Heart right ventricle (tissue), 16 donors: ENCODE results near the gene ACTR2. TPM values are rescaled to one million over a fixed set of nuclear protein-coding genes. Genes with fewer than 3 reads are reported as not detected.
"Not testable (repeated sequence)": the region's sequence is repeated elsewhere in the genome, so short reads cannot be mapped to it uniquely, and the experiment has no call there.

Experiments used
- ATAC-seq, 8 donors: fragments of 200-7000 bp; cut with Tn5 transposase; one replicate each; pipeline ENCODE4 v1.9.1; 2020; ENCODE audit warnings: mild to moderate bottlenecking in 8 of 8, moderate library complexity in 8 of 8, moderate number of reproducible peaks in 1 of 8
- DNase-seq, 2 donors: peaks; one replicate each; pipeline ENCODE4 v3.0.0-alpha.2; 2020
- H3K27ac ChIP-seq, 10 donors: fragments of 200-600 bp; sonication (generic) in 2 of 10; one replicate each; pipeline versions ENCODE4 v1.5.0 to v1.8.0; 2020 to 2022; ENCODE audit warnings: mild to moderate bottlenecking in 3 of 10
- H3K27me3 ChIP-seq, 7 donors: fragments of 200-600 bp; one replicate each; pipeline ENCODE4 v1.8.0; 2021 to 2022; ENCODE audit warnings: mild to moderate bottlenecking in 2 of 7
- H3K36me3 ChIP-seq, 9 donors: fragments of 200-600 bp; sonication (generic) in 1 of 9; one replicate each; pipeline versions ENCODE4 v1.5.0 to v1.8.0; 2020 to 2022; ENCODE audit warnings: mild to moderate bottlenecking in 2 of 9
- H3K4me1 ChIP-seq, 9 donors: fragments of 200-600 bp; sonication (generic) in 1 of 9; one replicate each; pipeline versions ENCODE4 v1.5.0 to v1.8.0; 2020 to 2022; ENCODE audit warnings: mild to moderate bottlenecking in 4 of 9
- H3K4me3 ChIP-seq, 10 donors: fragments of 200-600 bp; sonication (generic) in 2 of 10; one replicate each; pipeline versions ENCODE4 v1.5.0 to v1.8.0; 2020 to 2022; ENCODE audit warnings: mild to moderate bottlenecking in 7 of 10, moderate library complexity in 2 of 10
- H3K9me3 ChIP-seq, 11 donors: fragments of 200-600 bp in 10 of 11; sonication (generic) in 2 of 11; one replicate each; pipeline versions ENCODE4 v1.5.0 to v1.8.0; 2013 to 2022; ENCODE audit warnings: mild to moderate bottlenecking in 2 of 11, control low read depth in 1 of 11, moderate library complexity in 1 of 11
- WGBS, 2 donors: extraction: QIAGEN DNeasy Blood & Tissue Kit; methylation state at CpG; one replicate each; pipeline ENCODE4 v1.1.7; 2013; ENCODE audit warnings: inconsistent platforms in 1 of 2; 5-methylcytosine and 5-hydroxymethylcytosine counted together
- intact Hi-C, 10 donors: fragments of 100-400 bp; cut with DNase I; formaldehyde crosslinking; loops; one replicate each; pipeline versions ENCODE4 v1.11.1 to v1.14.2; 2022
- long read RNA-seq, 3 donors: library from polyadenylated mRNA; unstranded; transcript quantifications; one replicate each; pipeline ENCODE4 v2.0.0, GENCODE V29; 2020 to 2021
- polyA plus RNA-seq, 2 donors: library from polyadenylated mRNA; stranded (reverse); fragments of 200-250 nt; gene quantifications; one replicate each; pipeline ENCODE4 v1.2.3, GENCODE V29; 2013
- total RNA-seq, 10 donors: library from RNA; stranded (reverse); fragmentation: NEBNext Ultra II Directional in 3 of 10; extraction: Animal tissue kit (Norgen Biotek cat#: 25700) in 3 of 10; gene quantifications; one replicate each; pipeline versions ENCODE4 v1.2.1 to v1.2.4, GENCODE V29; 2021 to 2023
- TF ChIP-seq, protein P1 (sequence below), 9 donors: fragments of 200-600 bp; sonication (generic) in 2 of 9; IDR thresholded peaks; one replicate each; pipeline versions ENCODE4 v1.5.0 to v1.8.0; 2021 to 2022; ENCODE audit warnings: antibody characterized with exemption in 9 of 9, mild to moderate bottlenecking in 5 of 9, moderate library complexity in 1 of 9
- donor health status: Arrhythmogenic right ventricular cardiomyopathy.
- donor health status: ischemic (EF 13 %, LVEDD 7.1; RV severe dilation, severe dysfunction).
- donor health status: healthy with polysubstance abuse.
- donor health status: DM: no; HTN: yes; CAD: no.
- donor health status: DM: no; HTN: no; CAD: no.
- donor health status: ischemic (EF 25% LVEDD 6.9; RV normal size, moderate dysfunction).
- donor health status: ischemic (EF 25% LVEDD 5.7; RV mildly dilated, moderate dysfunction).
- donor health status: healthy.
- donor health status: DM: yes; HTN: yes; CAD: no.
- donor health status: Ischemic cardiomyopathy.
- donor health status: ischemic (EF 35%, LVEDD 5.7; RV mildly dilated, moderate dysfunction).
- donor health status: nonischemic (EF 11% LVEDD 7.7; RV severe dilation, severe dysfunction).
- donor health status: DM: yes; HTN: yes; CAD: no.
- donor health status: PGD.
- donor health status: ischemic (EF 29% LVEDD 5.4; RV normal size, mild dysfunction).
- donor health status: nonischemic (EF 23%, LVEDD 6.1; RV moderate dilation, normal function).

Gene ACTR2
- total RNA-seq = 100 to 1,000 TPM in 6 of 10 donors, 10 to 100 TPM in 4; 87.3 to 164 (median 114) TPM
- polyA plus RNA-seq = 10 to 100 TPM; 34.1 to 48.6 TPM
- long read RNA-seq, donor 1, transcript ACTR2-201 (9 exons, 3,861 nt) = major isoform, 9 of 13 reads
- long read RNA-seq, donor 1, partial matches to known transcripts = 0 of 13 reads
- long read RNA-seq, donor 1, other reads (novel, unspliced or antisense) = 4 of 13 reads
- long read RNA-seq, donor 2, transcript ACTR2-201 (9 exons, 3,861 nt) = major isoform, 6 of 24 reads
- long read RNA-seq, donor 2, partial matches to known transcripts = 8 of 24 reads
- long read RNA-seq, donor 2, other reads (novel, unspliced or antisense) = 10 of 24 reads
- long read RNA-seq, donor 3, transcript ACTR2-201 (9 exons, 3,861 nt) = major isoform, 84 of 146 reads
- long read RNA-seq, donor 3, partial matches to known transcripts = 26 of 146 reads
- long read RNA-seq, donor 3, other reads (novel, unspliced or antisense) = 34 of 146 reads

DNA sequence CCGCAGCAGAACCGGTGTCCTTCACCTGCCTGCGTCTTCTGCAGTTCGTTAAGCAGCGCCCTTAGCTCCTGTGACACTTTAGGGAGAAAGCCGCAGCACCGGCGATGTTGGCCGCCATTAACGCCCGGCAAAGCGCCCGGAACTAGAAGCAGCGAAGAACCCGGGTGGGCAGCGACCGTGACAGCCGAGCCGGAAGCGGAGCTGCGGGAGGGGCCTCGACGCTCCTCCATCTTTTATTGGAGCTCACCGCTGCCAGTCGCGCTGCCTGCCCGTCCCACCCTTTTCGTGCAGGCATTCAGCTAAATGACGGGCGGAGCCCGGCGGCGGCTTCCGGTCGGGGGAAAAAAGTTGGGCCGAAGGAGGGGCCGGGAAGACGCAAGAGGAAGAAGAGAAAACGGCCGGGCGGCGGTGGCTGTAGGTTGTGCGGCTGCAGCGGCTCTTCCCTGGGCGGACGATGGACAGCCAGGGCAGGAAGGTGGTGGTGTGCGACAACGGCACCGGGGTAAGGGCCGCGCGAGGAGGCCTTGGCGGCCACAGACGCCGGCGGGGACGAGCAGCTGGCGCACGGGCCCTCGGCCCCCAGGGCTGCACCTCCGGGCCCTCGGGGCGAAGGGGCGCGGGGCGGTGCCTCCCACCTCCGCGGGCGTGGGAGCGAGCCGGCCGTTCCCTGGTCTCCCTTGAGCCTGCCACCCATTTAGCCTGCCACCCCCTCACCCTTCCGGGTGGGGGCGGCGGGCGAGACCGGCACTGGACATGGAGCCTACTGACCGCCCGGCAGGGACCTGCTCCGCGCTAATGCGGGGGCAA is at the start of gene ACTR2:
Gene ACTR2 (plus strand): TSS at position 376 of the 807 bp plus-strand sequence. CDS start 79 bp downstream, at position 455.
- ATAC-seq (peak; percentile 98 to 100 (median 99)), DNase-seq (peak; percentile 96)
- intact Hi-C loops = no loop called here
- peaks cover 0 to 15% (median 0%) of the 10 kb centered on the region in 9 donors for H3K36me3 ChIP-seq
- H3K4me1 ChIP-seq = peaks cover 3 to 53% (median 40%) of the 10 kb centered on the region in 9 donors
- H3K9me3 ChIP-seq = no peaks in the 10 kb centered on the region
- 0% methylated on average over 76 to 82 of the region's 82 CpGs for WGBS, 2 donors
- H3K27ac ChIP-seq = peak within 1 kb of the TSS; percentile 83 to 100 (median 98)
- TF ChIP-seq, protein P1, sequence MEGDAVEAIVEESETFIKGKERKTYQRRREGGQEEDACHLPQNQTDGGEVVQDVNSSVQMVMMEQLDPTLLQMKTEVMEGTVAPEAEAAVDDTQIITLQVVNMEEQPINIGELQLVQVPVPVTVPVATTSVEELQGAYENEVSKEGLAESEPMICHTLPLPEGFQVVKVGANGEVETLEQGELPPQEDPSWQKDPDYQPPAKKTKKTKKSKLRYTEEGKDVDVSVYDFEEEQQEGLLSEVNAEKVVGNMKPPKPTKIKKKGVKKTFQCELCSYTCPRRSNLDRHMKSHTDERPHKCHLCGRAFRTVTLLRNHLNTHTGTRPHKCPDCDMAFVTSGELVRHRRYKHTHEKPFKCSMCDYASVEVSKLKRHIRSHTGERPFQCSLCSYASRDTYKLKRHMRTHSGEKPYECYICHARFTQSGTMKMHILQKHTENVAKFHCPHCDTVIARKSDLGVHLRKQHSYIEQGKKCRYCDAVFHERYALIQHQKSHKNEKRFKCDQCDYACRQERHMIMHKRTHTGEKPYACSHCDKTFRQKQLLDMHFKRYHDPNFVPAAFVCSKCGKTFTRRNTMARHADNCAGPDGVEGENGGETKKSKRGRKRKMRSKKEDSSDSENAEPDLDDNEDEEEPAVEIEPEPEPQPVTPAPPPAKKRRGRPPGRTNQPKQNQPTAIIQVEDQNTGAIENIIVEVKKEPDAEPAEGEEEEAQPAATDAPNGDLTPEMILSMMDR (IDR thresholded peaks at IDR 0.05) = no peak
- H3K27me3 ChIP-seq = no peaks in the 10 kb centered on the region
- H3K4me3 ChIP-seq = peak within 1 kb of the TSS; percentile 76 to 99 (median 94)

GRCh38 chr2:65182570-65182969 is 45.1 kb upstream of the ACTR2 start:
- TF ChIP-seq, protein P1 (IDR thresholded peaks at IDR 0.05) = no peak
- WGBS, 2 donors = 83 to 89% methylated on average over 5 of the region's 5 CpGs
- Histone ChIP-seq H3K27me3 (no peaks in the 10 kb centered on the region), H3K9me3 (no peaks in the 10 kb centered on the region), H3K4me1 (peaks cover 0 to 9% (median 0%) of the 10 kb centered on the region in 9 donors), H3K36me3 (no peaks in the 10 kb centered on the region), H3K27ac (no peak overlapping the region), H3K4me3 (no peak overlapping the region)
- DNase-seq (no peak), ATAC-seq (no peak)
- intact Hi-C loops = loop anchor here in 2 of 10 donors (10.0 kb wide), 2 partner anchors 258 to 268 kb away; no protein-coding TSS in a partner anchor

DNA sequence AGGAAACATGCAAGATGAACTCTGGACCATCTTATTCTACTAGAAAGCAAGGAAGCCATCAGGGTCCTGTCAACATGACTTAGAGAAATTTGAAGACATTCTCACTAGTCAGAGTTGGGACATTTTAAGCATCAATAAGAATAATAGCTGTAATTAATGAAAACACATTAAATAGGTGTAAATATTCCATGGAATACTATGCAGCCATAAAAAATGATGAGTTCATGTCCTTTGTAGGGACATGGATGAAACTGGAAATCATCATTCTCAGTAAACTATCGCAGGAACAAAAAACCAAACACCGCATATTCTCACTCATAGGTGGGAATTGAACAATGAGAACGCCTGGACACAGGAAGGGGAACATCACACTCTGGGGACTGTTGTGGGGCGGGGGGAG is 44.2 kb upstream of the ACTR2 start:
- intact Hi-C loops = loop anchor here in 2 of 10 donors (10.0 kb wide), 2 partner anchors 259 to 269 kb away; no protein-coding TSS in a partner anchor
- not testable (repeated sequence) for ATAC-seq, DNase-seq, H3K4me3 ChIP-seq, H3K9me3 ChIP-seq, H3K27me3 ChIP-seq, H3K36me3 ChIP-seq, H3K27ac ChIP-seq
- peaks cover 0 to 10% (median 0%) of the 10 kb centered on the region in 9 donors for H3K4me1 ChIP-seq
- 87 to 88% methylated on average over 4 of the region's 4 CpGs for WGBS, 2 donors

DNA sequence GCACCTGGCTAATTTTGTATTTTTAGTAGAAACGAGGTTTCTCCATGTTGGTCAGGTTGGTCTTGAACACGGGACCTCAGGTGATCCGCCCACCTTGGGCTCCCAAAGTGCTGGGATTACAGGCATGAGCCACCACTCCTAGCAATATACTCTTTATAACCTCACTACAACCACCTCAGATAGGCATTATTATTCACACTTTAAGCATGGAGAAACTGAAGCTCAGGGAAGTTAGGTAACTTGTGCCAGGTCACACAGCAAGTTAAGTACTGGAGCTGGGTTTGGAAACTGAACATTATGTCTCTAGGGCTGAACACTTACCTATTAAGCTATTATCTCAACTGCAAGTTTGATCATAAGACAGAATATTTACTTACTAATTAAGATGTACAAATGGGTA is 42.6 kb upstream of the ACTR2 start:
- no peak for ATAC-seq
- peaks cover 0 to 10% (median 0%) of the 10 kb centered on the region in 9 donors for H3K4me1 ChIP-seq
- 93 to 95% methylated on average over 3 of the region's 3 CpGs for WGBS, 2 donors

More for the DNA sequence above, 42.6 kb upstream of the ACTR2 start:
- Histone ChIP-seq H3K4me3 (no peak overlapping the region), H3K27ac (no peak overlapping the region), H3K27me3 (no peaks in the 10 kb centered on the region), H3K9me3 (no peaks in the 10 kb centered on the region), H3K36me3 (no peaks in the 10 kb centered on the region)
- DNase-seq = no peak
- intact Hi-C loops = loop anchor here in 7 of 10 donors (5.0 to 10.0 kb wide), 6 partner anchors 118 to 273 kb away; no protein-coding TSS in a partner anchor
- TF ChIP-seq, protein P1 (IDR thresholded peaks at IDR 0.05) = no peak
